PC-9 (cell line): ENCODE data around the gene PLXDC2.

Experiments used
- CTCF ChIP-seq: fragments of 200-600 bp; sonication (generic); conservative IDR thresholded peaks from 2 replicates; pipeline ENCODE4 v1.6.1; 2017; ENCODE audit warnings: mixed run types, antibody characterized with exemption, mild to moderate bottlenecking, moderate library complexity
- EZH2 ChIP-seq: fragments of 200-600 bp; sonication (generic); IDR thresholded peaks from 2 replicates; pipeline ENCODE4 v1.8.0; 2017; ENCODE audit warnings: antibody characterized with exemption, low read depth

DNA sequence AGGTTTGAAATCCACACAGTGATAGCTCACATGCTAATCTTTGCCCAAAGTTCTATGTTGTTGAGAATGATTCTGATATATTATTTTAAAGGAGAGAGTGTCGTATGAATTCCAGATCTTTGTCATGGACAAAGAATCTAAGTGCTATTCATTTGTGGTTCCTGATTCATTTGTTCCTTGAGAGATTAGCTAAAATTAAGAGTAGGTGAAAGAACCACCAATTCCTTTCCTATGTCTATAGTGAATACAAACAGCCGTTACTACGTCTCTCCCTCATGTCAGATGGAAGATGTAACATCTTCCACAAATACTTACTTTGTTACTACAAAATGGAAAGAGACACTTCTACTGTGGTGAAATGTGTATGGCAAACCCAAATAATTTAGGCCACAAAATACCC, 3.3 kb upstream of the PLXDC2 start:
- TF ChIP-seq CTCF (no peak), EZH2 (no peak)
